Measurements from ENCODE around the gene LTBP1.

DNA sequence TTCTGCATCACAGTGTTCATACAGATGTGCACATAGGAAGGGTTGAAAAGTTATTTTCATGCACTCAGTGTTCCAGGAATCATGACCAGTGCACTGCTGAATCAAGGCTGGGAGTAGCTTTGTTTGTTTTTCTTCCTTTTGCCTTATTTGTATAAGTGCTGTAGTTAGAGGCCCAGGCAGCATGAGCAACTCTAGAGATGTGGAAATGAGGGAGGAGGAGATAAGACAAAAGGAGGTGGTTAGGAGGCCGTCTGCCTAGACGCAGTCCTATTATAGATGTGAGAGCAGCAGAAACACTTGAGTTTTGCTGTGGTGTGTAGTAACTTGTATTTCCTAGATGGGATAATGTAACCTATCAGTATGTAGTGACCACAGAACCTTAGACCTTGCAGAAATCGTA lies 265.4 kb downstream of the LTBP1 start:
- TF ChIP-seq, protein P1, sequence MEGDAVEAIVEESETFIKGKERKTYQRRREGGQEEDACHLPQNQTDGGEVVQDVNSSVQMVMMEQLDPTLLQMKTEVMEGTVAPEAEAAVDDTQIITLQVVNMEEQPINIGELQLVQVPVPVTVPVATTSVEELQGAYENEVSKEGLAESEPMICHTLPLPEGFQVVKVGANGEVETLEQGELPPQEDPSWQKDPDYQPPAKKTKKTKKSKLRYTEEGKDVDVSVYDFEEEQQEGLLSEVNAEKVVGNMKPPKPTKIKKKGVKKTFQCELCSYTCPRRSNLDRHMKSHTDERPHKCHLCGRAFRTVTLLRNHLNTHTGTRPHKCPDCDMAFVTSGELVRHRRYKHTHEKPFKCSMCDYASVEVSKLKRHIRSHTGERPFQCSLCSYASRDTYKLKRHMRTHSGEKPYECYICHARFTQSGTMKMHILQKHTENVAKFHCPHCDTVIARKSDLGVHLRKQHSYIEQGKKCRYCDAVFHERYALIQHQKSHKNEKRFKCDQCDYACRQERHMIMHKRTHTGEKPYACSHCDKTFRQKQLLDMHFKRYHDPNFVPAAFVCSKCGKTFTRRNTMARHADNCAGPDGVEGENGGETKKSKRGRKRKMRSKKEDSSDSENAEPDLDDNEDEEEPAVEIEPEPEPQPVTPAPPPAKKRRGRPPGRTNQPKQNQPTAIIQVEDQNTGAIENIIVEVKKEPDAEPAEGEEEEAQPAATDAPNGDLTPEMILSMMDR (IDR thresholded peaks at IDR 0.05), result no peak
- TF ChIP-seq POLR2AphosphoS5 (IDR thresholded peaks at IDR 0.05; ENCODE audit: low read depth, low read length), result no peak
- no peak for TF ChIP-seq TCF7L2 (IDR thresholded peaks at IDR 0.05; ENCODE audit: low read depth, low read length)
- no peak for TF ChIP-seq SIN3A (IDR thresholded peaks at IDR 0.05; ENCODE audit: borderline replicate concordance, insufficient read depth, low read depth, low read length)
- TF ChIP-seq, protein P2, sequence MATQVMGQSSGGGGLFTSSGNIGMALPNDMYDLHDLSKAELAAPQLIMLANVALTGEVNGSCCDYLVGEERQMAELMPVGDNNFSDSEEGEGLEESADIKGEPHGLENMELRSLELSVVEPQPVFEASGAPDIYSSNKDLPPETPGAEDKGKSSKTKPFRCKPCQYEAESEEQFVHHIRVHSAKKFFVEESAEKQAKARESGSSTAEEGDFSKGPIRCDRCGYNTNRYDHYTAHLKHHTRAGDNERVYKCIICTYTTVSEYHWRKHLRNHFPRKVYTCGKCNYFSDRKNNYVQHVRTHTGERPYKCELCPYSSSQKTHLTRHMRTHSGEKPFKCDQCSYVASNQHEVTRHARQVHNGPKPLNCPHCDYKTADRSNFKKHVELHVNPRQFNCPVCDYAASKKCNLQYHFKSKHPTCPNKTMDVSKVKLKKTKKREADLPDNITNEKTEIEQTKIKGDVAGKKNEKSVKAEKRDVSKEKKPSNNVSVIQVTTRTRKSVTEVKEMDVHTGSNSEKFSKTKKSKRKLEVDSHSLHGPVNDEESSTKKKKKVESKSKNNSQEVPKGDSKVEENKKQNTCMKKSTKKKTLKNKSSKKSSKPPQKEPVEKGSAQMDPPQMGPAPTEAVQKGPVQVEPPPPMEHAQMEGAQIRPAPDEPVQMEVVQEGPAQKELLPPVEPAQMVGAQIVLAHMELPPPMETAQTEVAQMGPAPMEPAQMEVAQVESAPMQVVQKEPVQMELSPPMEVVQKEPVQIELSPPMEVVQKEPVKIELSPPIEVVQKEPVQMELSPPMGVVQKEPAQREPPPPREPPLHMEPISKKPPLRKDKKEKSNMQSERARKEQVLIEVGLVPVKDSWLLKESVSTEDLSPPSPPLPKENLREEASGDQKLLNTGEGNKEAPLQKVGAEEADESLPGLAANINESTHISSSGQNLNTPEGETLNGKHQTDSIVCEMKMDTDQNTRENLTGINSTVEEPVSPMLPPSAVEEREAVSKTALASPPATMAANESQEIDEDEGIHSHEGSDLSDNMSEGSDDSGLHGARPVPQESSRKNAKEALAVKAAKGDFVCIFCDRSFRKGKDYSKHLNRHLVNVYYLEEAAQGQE (IDR thresholded peaks at IDR 0.05; ENCODE audit: insufficient read depth in 1 of 2, low read depth in 2 of 2, low read length in 1 of 2), result no peak

Measured in Panc1 (cell line).